Gastrocnemius medialis (tissue), 4 donors: Measurements from ENCODE around the gene DNAH6.

Source experiments
- POLR2A ChIP-seq, 2 donors: fragments of 450-650 bp; IDR thresholded peaks; one replicate each; pipeline ENCODE4 v1.6.1; 2017; ENCODE audit warnings: antibody characterized with exemption in 2 of 2, mild to moderate bottlenecking in 2 of 2, moderate library complexity in 2 of 2
- TF ChIP-seq, protein P1 (sequence below), 5 experiments: fragments of 450-650 bp in 3 of 5; fragments of 200-600 bp in 2 of 5; sonication (generic) in 2 of 5; IDR thresholded peaks in 4 of 5; conservative IDR thresholded peaks in 1 of 5; 1 replicate in 4 of 5; 2 replicates in 1 of 5; pipeline ENCODE4 v1.5.1; 2016 to 2019; ENCODE audit warnings: antibody characterized with exemption in 5 of 5, mild to moderate bottlenecking in 3 of 5, moderate library complexity in 3 of 5

DNA sequence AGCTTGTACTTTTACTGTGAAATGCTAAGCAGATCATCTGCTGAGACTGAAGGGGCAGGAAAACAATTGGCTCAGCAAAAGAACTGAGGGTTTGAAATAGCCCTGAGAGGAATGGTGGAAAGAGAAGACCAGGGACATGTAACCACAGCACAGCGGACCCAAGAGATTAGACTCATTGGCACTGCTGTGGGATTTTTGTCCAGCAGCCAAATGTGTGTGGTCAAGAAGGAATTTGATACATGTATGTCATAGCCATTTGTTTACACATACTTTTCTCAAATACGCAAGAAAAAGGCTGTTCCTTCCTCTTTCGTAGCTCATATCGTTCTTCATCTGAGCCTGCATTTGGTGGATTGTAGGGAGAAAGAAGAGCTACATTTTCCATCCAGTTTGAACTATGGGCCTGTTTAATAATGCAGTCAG lies 290.8 kb downstream of the DNAH6 start:
- TF ChIP-seq POLR2A (IDR thresholded peaks at IDR 0.05) = no peak
- TF ChIP-seq, protein P1, sequence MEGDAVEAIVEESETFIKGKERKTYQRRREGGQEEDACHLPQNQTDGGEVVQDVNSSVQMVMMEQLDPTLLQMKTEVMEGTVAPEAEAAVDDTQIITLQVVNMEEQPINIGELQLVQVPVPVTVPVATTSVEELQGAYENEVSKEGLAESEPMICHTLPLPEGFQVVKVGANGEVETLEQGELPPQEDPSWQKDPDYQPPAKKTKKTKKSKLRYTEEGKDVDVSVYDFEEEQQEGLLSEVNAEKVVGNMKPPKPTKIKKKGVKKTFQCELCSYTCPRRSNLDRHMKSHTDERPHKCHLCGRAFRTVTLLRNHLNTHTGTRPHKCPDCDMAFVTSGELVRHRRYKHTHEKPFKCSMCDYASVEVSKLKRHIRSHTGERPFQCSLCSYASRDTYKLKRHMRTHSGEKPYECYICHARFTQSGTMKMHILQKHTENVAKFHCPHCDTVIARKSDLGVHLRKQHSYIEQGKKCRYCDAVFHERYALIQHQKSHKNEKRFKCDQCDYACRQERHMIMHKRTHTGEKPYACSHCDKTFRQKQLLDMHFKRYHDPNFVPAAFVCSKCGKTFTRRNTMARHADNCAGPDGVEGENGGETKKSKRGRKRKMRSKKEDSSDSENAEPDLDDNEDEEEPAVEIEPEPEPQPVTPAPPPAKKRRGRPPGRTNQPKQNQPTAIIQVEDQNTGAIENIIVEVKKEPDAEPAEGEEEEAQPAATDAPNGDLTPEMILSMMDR (IDR thresholded peaks at IDR 0.05 in 4 of 5, conservative IDR thresholded peaks at IDR 0.05 in 1 of 5) = no peak
